Pons (tissue), 1 donor: ENCODE results near the gene HES7.
"Not testable (repeated sequence)": the region's sequence is repeated elsewhere in the genome, so short reads cannot be mapped to it uniquely, and the experiment has no call there.

Source experiments
- DNase-seq: peaks from one replicate; pipeline ENCODE4 v3.0.0-alpha.2; 2016; ENCODE audit warnings: low spot score

The HES7 gene

DNA sequence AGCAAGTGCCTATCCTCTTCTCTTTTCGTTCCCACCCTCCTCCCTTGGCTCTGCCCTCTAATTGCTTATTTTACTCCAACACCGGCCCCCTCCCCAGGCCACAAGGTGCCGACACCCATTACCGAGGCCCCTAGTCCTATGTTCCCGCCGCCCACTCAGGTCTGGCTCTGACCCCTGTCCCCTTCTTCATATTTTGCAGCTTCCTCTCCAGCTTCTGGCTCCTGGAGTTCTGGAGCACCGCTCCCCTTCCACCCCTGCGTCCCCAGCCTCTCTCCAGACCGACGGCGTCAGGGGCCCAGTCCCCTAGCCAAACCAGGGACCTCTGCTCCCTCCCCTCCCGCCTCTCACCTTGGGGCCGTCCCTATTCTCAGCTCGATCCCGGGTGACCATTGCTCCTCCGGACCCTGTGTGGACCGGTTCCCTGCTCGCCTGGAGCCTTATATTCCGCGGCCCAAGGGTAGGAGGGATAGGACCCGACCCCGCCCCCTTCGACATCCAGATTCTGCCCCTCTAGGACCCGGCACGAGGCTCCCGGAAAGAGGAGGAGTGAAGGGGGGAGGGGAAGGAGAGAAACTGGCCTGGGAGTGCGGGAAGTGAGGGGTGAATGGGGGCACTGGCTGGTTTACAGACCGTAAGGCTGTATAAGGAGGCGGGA lies at the start of gene HES7:
Gene HES7 (minus strand): TSS at position 412 of the 655 bp plus-strand sequence. CDS start 22 bp downstream, at position 390.
- no peak for DNase-seq

DNA sequence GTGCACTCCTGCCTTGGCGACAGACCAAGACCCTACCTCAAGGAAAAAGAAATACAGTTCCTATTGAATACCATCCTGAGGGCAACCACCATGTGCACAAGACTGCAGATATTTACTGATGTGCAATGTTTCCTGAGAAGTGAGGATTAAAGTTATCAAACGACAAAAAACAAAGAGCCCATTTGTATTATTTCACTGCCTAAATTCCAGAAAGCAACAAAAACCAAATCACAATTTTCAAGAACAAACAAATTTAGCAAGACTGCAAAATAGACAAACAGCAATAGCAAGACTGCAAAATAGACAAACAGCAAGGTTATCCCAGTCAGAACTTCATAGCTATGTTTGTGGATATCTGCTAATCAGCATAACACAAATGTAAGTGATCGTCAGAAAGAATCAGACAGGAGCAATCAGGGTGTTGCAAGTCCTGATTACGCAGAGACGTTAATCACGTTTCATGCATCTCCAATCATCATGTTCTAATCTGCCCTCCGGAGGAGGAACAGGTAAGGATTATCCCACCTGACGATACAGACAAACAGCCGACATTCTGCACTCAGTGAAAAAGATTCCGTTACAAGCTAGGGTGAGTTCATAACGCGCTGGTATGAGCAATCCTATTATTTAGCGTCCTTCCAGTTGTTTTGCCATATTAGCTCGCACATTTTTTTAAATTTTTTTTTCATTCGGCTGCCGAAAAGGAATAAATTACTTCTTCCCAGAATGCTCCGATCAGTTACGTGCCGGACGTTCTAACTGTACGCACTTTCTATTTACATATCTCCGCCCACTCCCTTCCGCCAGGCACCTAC lies 49.4 kb upstream of the HES7 start:
- peak; percentile 97 for DNase-seq

DNA sequence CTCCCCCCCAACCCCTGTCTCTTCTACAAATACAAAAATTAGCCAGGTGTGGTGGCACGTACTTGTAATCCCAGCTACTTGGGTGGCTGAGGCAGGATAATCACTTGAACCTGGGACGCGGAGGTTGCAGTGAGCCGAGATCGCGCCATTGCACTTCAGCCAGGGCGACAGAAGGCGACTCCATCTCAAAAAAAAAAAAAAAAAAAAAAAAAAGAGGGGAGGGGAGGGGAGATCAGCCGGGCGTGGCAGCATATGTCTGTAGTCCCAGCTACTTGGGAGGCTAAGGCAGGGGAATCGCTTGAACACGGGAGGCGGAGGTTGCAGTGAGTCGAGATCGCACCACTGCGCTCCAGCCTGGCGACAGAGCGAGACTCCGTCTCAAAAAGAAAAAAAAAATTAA lies 46.3 kb upstream of the HES7 start:
- DNase-seq: not testable (repeated sequence)

DNA sequence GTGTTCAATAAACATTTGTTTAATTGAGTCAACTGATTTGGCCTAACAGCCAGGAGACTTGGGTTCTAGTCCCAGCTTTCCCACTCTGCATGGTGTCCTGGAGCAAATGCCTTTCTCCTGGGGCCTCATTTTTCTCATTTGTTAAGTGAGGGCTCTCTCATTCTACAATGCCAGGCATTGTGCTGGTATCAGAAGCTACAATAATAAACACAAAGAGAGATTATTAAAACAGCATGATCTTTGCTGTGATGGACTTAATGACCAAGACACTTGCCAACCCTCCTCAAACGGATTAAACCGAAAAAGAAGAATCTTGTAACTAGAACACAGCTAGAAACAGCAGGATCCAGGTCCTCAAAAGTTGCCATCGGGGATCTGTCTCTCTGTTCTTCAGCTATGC lies 43.6 kb upstream of the HES7 start:
- no peak for DNase-seq

DNA sequence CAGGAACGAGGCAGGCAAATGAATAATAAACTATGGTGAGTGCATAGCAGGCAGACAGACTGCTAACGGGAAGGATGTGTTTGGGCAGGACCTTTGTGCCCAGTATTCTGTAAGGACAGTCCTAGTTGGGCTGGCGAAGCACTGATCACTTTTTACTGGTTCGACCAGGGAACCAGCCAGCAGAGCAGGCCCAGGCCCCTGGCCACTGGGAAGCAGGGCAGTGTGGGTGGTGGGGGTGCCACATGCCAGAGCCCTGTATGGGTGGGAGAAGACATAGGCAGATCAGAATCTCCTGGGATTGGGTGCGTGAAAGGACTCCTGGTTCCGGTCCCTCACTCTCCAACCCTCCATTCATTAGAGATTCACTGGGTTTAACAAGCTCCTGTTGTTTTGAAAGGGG lies 42.8 kb upstream of the HES7 start:
- no peak for DNase-seq

DNA sequence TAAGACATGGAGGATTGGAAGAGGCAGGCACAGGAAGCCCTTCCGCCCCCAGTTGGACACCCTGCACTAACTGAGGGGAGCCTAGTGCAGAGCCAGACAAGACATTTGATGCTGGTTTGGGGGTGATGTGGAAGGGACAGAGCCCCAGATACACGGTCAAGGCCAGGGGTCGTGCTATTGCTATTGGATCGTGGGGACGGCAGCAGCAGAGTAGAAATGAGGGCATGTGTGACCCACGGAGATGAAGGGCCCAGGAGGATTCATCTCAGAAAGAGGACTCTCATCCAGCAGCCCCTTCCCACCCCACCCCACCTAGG lies 40.9 kb upstream of the HES7 start:
- DNase-seq: no peak

DNA sequence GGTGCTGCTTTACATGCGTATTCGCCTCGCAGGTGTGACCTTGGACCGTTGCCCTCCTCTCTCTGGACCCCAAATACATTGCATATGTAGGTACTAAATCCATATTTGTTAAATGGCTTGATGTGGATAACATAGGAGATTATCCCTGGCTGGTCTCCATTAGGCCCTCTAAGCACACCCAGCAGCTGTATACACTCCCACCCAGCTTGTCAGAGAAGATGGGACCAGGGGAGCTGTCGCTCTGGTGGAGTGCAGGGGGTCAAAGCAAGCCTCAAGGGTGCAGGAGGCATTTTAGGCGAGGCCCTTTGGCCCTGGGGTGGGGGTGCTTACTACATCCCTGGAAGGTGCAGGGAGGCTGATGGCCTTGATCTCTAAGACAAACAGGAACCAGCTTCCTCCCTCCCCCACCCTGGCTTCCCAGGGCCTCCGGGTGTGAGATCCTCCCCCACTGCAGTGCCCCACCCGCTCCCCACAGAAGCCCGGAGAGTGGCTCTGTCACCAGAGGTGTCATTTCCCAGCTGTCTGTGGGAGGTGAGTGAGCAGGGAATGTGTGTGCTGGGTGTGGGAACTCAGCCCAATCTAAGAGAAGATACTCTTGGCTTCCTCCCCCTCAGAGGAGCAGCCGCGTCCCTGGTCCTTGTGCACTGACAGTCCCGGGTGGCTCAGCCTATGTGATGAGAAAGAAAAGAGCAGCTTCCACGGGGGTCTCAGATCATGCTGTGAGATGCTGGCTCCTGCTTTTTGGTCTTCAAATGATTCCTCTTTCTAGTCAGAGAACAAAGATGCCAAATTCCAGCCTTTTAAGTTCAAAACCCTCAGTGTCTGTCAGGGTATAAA lies 40.3 kb upstream of the HES7 start:
- peak; percentile 61 for DNase-seq

DNA sequence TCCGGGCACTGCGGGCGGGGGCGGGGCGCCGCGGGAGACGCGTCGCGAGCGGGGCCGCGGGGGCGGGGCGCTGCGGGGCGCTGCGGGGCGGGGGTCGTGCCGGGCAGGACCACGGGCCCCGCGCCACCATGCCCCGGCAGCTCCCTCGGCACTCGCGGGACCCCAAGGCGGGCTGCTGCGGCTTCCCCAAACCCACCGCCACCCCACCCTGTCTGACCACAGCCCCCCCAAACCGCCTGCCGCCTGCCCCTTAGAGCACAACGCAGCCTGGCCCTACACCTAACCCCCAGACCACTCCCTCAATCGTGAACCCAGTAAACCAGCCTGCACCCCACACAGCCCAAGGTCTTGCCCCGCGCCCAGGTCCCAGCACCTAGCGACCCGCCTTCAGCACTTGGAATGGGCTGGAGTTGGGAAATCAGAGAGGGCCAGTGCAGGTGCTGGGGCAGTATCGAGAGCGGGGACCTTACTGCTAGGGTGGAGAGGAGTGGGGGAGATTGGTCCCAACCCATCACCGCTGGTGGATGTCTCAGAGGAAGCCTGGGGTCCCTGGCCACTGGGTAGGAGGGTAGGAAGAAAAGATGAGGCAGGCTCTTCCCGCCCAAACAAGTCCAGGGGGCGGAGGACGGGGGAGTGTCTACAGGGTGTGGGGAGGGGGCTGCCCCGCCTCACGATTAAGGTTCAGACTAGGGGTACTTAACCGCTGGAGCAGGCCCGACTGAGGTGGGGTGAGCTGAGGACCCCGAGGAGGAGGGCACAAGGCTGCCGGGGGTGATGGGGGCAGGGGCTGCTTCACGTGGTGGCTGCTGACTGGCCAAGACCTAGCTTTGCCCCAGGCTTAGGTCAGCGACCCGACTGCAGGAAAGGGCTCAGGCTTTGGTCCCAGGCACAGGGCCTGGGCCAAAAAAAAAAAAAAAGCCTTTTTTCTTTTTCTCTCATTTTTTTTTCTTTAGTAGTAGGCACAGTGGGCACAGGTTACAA lies 39.4 kb upstream of the HES7 start:
- no peak for DNase-seq

DNA sequence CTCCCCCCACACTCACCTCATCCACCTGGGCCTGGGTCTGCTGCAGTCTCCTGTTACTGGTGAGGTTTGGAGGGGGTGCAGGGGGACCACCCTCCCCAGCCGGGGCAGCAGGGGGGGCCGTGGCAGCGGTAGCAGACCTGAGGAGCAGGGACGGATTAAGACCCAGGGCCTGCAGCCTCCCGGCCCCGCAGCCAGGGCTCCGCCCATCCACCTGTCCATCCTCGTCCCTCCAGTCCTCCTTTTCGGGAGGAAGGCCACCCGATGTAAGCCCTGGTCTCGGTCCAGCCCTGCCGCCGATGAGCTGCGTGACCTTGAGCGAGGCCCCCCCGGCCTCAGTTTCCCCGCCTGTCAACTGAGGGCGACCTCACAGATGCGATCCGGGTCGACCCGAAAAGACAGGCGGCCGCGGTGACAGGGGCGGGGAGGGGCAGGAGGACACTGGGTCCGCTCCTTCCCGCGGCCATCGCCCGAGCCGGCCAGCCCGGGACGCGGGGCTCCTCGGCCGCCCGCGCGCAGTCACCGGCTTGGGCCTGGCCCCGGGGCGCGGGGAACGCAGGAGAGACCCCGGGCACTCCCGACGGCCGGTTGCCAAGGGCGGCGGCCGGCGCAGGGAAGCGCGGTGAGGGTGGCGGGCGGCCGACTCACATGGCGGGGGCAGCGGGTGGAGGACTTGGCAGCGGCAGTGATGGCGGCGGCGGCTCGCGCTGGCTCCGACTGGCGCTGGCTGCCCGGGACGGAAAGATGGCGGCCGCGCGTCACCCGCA lies 38.5 kb upstream of the HES7 start, which contains the start of gene VAMP2:
Gene VAMP2 (minus strand): TSS at position 716 of the 764 bp plus-strand sequence. CDS start 69 bp downstream, at position 647.
- DNase-seq: no peak

DNA sequence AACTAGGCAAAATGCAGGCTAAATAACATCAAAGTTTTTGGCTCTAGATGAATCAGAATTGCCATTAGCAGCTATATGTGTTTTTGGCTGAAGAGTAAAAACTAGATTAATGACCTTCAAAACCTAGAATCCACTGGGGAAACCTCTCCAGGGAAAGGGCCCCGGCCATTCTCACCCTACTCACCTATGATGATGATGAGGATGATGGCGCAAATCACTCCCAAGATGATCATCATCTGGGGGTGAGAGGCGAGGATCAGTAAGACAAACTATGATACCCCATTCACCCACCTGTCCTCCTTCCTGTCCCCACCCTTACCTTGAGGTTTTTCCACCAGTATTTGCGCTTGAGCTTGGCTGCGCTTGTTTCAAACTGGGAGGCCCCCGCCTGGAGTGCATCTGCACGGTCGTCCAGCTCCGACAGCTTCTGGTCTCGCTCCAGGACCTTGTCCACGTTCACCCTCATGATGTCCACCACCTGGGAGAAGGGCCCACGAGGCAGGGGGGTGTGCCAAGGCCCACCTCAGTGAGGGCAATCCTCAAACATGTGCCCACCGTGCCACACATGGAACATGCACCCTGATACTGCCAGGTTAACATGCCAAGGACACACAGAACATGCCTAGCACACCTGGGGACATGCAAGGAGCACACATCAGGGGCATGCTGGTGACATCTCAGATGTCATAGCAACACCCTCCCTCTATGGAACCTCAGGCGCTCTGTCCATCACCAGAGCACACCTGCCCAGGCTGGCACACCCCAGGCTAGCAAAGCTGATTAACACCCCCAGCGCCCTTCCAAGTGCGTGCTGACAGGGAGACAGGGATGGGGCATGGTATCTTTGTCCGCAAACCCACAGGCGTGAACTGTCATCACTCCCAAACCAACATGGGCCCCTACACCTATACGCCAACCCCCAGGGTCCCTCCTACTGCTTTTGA lies 37.7 kb upstream of the HES7 start:
- no peak for DNase-seq

DNA sequence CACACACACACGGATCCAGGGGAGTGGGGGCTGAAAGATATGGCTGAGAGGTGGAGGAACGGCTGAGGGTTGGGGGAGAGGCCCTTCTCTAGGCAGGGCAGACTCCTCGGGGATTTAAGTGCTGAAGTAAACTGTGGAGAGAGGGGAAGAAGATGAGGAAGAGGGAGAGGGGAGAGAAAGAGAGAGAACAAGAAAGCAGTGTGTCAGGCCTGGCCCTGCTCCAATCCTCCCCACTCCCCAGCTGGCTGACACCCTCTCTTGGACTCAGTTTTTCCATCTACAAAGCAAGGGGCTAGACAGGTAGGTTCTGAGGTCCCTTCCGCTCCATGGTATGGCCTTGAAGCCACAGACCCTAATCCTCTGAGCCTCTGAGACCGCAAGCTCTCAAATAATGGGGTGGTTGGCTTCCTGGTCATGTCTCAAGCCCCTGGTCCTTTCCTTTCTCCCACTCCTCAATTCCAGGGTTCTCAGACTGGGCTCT lies 36.9 kb upstream of the HES7 start:
- no peak for DNase-seq

DNA sequence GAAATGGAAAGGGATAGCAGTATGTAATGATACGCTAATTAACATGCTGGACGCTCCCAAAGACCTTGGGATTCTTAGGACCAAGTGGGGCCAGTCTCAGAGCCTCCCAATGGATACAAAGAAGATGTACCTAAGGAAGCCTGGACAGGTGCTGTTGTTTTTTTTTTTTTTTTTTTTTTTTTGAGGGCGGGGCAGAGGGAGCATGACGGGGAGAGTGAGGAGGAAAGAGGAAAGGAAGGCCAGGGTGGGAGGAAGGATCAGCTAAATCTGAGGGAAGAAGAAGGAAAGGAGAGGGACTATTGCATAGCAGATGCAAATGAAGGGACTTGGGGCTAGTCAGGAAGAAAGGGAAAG lies 36.3 kb upstream of the HES7 start:
- no peak for DNase-seq

DNA sequence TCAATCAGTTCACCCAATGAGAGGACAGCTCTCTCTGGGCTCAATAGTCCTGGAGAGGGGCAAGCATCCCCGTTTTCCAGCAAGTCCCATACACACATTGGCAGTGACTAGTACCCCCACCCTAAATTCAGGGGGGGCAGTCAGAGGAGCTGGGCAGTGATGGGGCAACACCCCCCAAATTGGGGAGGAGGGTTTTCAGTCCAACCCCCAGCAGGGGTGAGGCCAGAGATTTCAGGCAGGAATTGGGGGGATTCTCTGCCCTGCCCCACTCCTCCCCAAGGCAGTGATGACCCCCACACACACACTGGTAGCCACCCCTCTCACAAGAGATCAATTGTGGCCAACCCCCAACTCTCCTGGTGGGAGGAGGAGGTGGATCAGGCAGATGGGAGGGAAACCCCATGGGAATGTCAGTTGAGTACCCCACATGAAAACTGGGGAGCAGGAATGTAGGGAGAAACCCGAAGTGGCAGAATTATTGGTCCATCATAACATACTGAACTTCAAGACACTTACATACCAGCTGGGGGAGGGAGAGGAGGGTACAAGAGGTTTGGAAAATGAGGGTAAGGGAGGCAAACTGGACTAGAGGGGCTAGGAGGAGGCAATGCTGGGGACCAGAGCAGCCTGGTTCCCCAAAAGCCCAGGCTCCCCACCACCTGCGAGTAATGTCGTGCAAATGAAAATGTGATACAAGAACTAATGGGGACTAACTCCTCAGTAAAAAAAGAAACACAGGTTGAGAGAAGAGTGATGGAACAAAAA lies 35.7 kb upstream of the HES7 start:
- DNase-seq: no peak

DNA sequence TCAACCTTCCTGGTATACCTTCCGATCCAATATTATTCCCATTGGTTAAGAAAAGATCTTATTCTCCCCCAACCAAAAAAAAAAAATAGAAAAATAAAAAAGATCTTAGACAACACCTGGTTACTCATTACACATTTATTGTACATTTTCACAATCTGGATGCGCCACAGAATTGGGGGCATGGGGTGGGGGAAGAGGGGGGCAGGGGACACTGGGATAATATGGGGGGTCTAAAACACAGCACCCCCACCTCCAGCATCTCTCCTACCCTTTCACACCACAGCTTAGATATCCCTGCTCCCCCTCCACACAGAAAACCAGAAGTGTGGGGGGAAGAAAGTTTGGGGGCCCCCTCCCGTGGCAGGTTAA lies 35.1 kb upstream of the HES7 start:
- no peak for DNase-seq

DNA sequence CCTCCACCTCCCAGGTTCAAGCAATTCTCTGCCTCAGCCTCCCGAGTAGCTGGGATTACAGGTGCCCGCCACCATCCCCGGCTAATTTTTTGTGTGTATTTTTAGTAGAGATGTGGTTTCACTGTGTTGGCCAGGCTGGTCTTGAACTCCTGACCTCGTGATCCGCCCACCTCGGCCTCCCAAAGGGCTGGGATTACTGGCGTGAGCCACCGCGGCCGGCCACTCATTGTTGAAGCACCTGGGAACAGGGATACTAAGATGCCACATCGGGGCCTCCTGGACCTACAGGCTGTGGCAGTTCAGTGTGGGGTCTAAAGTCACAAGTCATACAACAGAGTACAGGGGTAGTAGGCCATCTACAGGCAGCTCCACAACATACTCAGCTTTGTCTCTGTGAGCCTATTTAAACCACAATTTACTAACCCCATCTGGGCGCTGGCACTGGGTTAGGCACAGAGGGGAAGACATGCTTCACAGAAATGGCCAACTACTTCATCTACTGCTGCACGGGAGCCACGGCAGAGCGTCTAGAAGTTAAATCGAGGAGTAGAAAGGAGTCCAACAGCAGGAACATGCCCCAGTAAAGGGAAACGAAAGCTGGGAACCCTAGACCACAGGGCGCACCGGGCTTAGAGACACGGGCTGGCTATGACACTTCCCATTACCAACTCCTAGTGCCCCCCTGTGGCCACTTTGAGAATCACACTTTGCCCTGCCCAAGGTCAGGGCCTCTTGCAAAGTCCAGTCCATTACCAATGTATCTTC lies 34.5 kb upstream of the HES7 start:
- peak; percentile 95 for DNase-seq

DNA sequence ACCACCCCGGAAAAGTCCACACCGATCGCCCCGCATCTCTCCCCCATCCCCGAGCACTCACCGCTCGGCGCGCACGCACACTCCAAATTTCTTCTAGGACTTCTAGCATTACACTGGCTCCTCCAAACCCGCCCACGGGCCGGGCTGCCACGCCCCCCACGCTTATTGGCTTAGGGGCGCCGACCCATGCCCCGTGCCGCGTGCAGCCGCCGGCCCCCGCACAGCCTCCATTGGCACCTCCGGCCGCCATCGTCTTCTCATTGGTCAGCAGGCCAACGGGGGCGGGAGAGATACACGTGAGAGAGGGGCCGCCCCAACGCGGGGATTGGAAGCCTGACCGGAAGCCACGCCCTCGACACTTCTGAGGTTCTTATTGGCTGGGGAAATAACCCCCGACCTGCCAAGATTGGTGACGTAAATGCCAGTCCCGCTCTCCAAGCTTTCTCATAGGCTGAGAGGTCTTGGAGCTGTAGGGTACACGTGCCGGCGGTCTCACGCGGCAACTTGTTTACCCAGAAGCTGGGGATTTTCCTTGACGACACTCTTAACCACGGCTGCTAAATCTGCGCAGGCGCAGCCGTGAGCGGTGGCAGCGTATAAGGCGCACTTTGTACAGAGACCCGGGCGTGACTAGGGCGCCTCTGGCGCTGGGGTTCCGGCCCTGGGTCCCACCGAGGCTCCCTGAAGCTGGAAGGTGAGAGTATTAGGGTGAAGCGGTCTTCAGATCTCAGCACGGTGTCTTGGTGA lies 32.5 kb upstream of the HES7 start:
- peak; percentile 100 for DNase-seq

DNA sequence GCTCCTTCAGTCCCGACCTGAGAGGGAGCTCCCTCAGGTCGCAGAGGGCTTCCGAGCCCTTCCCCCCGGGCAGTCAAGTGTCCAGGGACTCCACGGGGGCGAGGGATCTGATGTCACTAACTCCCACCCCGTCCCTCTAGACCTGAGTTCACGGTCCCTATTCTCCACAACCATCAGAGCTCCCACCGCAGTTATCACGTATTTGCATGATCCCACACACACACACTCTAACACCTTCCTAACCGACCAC lies 32.0 kb upstream of the HES7 start:
- no peak for DNase-seq
